Neutrophil (primary cell): ENCODE results near the gene CDKN2D.

Source experiments
- H3K27ac ChIP-seq: fragments of 200-600 bp; sonication (generic); 2 replicates; pipeline ENCODE4 v1.5.1; 2016; ENCODE audit warnings: mild to moderate bottlenecking, moderate library complexity
- H3K27me3 ChIP-seq: fragments of 200-600 bp; sonication (generic); 2 replicates; pipeline ENCODE4 v1.6.0; 2016; ENCODE audit warnings: mild to moderate bottlenecking
- H3K36me3 ChIP-seq: fragments of 200-600 bp; sonication (generic); 2 replicates; pipeline ENCODE4 v1.5.1; 2017
- H3K4me1 ChIP-seq, 2 experiments: fragments of 200-600 bp in 1 of 2; sonication (generic) in 1 of 2; 1 replicate in 1 of 2; 2 replicates in 1 of 2; pipeline versions ENCODE4 v1.5.1 to v1.6.1; 2013 to 2016; ENCODE audit warnings: low read depth in 1 of 2, low read length in 1 of 2, mild to moderate bottlenecking in 1 of 2, moderate library complexity in 1 of 2; ENCODE audit not compliant: control insufficient read depth in 1 of 2, insufficient read depth in 1 of 2
- H3K4me3 ChIP-seq, 2 experiments: fragments of 200-600 bp in 1 of 2; sonication (generic) in 1 of 2; 1 replicate in 1 of 2; 2 replicates in 1 of 2; pipeline ENCODE4 v1.5.1; 2013 to 2016; ENCODE audit warnings: low read depth in 1 of 2, low read length in 1 of 2, mild to moderate bottlenecking in 1 of 2, moderate library complexity in 1 of 2
- H3K9me3 ChIP-seq: fragments of 200-600 bp; sonication (generic); 2 replicates; pipeline ENCODE4 v1.5.1; 2016
- CTCF ChIP-seq: fragments of 200-600 bp; sonication (generic); IDR thresholded peaks from 2 replicates; pipeline ENCODE4 v1.5.1; 2016; ENCODE audit warnings: antibody characterized with exemption

CDKN2D gene

DNA sequence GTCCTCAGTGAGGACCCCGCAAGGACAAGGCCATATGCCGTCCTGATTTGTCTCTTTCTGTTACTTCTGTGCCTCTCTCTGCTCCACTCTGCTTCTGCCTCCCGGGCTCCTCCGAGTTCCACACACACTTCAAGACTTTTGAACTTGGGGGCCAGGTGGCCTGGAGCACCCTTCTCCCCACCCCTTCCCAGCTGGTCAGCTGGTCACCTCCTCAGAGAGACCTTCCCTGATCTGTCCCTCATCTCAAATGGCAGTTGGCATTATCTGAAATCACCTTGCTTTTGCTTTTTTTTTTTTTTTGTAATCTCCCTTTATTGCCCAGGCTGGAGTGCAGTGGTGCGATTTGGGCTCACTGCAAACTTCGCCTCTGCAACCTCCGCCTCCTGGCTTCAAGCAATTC, 49.4 kb downstream of the CDKN2D start:
- H3K4me3 ChIP-seq, result no peak overlapping the region

GRCh38 chr19:10518444-10519361, 50.1 kb downstream of the CDKN2D start:
- H3K27me3 ChIP-seq, result peaks cover 95% of the 10 kb centered on the region
- H3K9me3 ChIP-seq, result no peaks in the 10 kb centered on the region
- H3K4me1 ChIP-seq, result peaks cover 0 to 8% of the 10 kb centered on the region in 2 experiments
- TF ChIP-seq CTCF, result no peak
- no peak overlapping the region for H3K27ac ChIP-seq
- H3K36me3 ChIP-seq, result no peaks in the 10 kb centered on the region
- no peak overlapping the region for H3K4me3 ChIP-seq

More for the DNA sequence above, 49.4 kb downstream of the CDKN2D start:
- TF ChIP-seq CTCF, result no peak
- peaks cover 0 to 8% of the 10 kb centered on the region in 2 experiments for H3K4me1 ChIP-seq
- H3K36me3 ChIP-seq, result no peaks in the 10 kb centered on the region
- H3K9me3 ChIP-seq, result no peaks in the 10 kb centered on the region
- H3K27me3 ChIP-seq, result peaks cover 94% of the 10 kb centered on the region
- no peak overlapping the region for H3K27ac ChIP-seq

- no peaks in the 10 kb centered on the region for H3K9me3 ChIP-seq
- no peaks in the 10 kb centered on the region for H3K36me3 ChIP-seq
- peaks cover 95% of the 10 kb centered on the region for H3K27me3 ChIP-seq
- H3K27ac ChIP-seq, result no peak overlapping the region
- peaks cover 0 to 8% of the 10 kb centered on the region in 2 experiments for H3K4me1 ChIP-seq
- TF ChIP-seq CTCF, result no peak
- H3K4me3 ChIP-seq, result no peak overlapping the region
Observed at GRCh38 chr19:10517760-10518443, 50.9 kb downstream of the CDKN2D start.

- H3K27ac ChIP-seq, result no peak within 1 kb of the TSS
- no peaks in the 10 kb centered on the region for H3K36me3 ChIP-seq
- H3K27me3 ChIP-seq, result peaks cover 99% of the 10 kb centered on the region
- H3K4me3 ChIP-seq, result no peak within 1 kb of the TSS
- peaks cover 0 to 8% of the 10 kb centered on the region in 2 experiments for H3K4me1 ChIP-seq
- TF ChIP-seq CTCF, result no peak
- H3K9me3 ChIP-seq, result no peaks in the 10 kb centered on the region
Observed at GRCh38 chr19:10517361-10517759, 51.4 kb downstream of the CDKN2D start, which contains the start of gene S1PR5. TSS of gene S1PR5 (minus strand) at chr19:10517447. CDS start at chr19:10515011, 2,436 bp downstream.

- no peak overlapping the region for H3K4me3 ChIP-seq
- peaks cover 0 to 8% of the 10 kb centered on the region in 2 experiments for H3K4me1 ChIP-seq
- H3K36me3 ChIP-seq, result no peaks in the 10 kb centered on the region
- peaks cover 99% of the 10 kb centered on the region for H3K27me3 ChIP-seq
- H3K9me3 ChIP-seq, result no peaks in the 10 kb centered on the region
- no peak overlapping the region for H3K27ac ChIP-seq
- no peak for TF ChIP-seq CTCF
Observed at GRCh38 chr19:10516671-10517286, 52.0 kb downstream of the CDKN2D start.
